Keratinocyte (primary cell): ENCODE measurements around the gene MYO1E.

Experiments used
- CTCF ChIP-seq, 3 experiments: IDR thresholded peaks in 1 of 3; conservative IDR thresholded peaks in 1 of 3; optimal IDR thresholded peaks in 1 of 3; 2 replicates in 2 of 3; 3 replicates in 1 of 3; pipeline versions ENCODE3 to v1.5.1; 2011; ENCODE audit warnings: low read length in 3 of 3, mild to moderate bottlenecking in 3 of 3, moderate library complexity in 2 of 3, control low read depth in 1 of 3, inconsistent platforms in 1 of 3; ENCODE audit not compliant: insufficient read depth in 2 of 3; ENCODE audit errors: extremely low read depth in 1 of 3
- EZH2 ChIP-seq: IDR thresholded peaks from one replicate; pipeline ENCODE4 v1.6.1; 2012; ENCODE audit warnings: inconsistent platforms, mild to moderate bottlenecking, low read length, moderate library complexity

GRCh38 chr15:59250249-59250648 is 122.4 kb downstream of the MYO1E start:
- TF ChIP-seq CTCF (optimal IDR thresholded peaks at IDR 0.05 in 1 of 3, IDR thresholded peaks at IDR 0.05 in 1 of 3, conservative IDR thresholded peaks at IDR 0.05 in 1 of 3; ENCODE audit: extremely low read depth in 1 of 3, insufficient read depth in 2 of 3, low read length in 3 of 3): no peak
- TF ChIP-seq EZH2: no peak
